B cell (primary cell): ENCODE results near the gene CFHR1. TPM values are rescaled to one million over a fixed set of nuclear protein-coding genes. Genes with fewer than 3 reads are reported as not detected.

Experiments used
- ATAC-seq: fragments of 200-7000 bp; cut with Tn5 transposase; one replicate; pipeline ENCODE4 v1.10.0; 2021; ENCODE audit warnings: low read depth, mild to moderate bottlenecking, moderate number of reproducible peaks, moderate library complexity
- CTCF ChIA-PET: fragments of 350-600 bp; sonication (Branson Sonifier 250); formaldehyde crosslinking; loops from one replicate; lab custom pipeline; 2021; ENCODE audit warnings: antibody characterized with exemption, inconsistent platforms; lab: Charles Lee
- POLR2A ChIA-PET: fragments of 350-600 bp; sonication (Branson Sonifier 250); formaldehyde crosslinking; loops from one replicate; lab custom pipeline; 2021; ENCODE audit warnings: antibody characterized with exemption; lab: Charles Lee
- DNase-seq: peaks from one replicate; pipeline ENCODE4 v3.0.0; 2013
- H2AFZ ChIP-seq: 2 replicates; pipeline ENCODE4 v1.6.1; 2012; ENCODE audit warnings: mild to moderate bottlenecking, low read depth, low read length; ENCODE audit not compliant: insufficient read depth, poor library complexity, severe bottlenecking
- H3K27ac ChIP-seq, 2 donors: 1 replicate in 1 of 2; 2 replicates in 1 of 2; pipeline ENCODE4 v1.5.1; 2012 to 2013; ENCODE audit warnings: low read length in 2 of 2, mild to moderate bottlenecking in 2 of 2, moderate library complexity in 1 of 2
- H3K27me3 ChIP-seq, 4 experiments: fragments of 200-600 bp in 1 of 4; sonication (generic) in 1 of 4; replicated peaks in 1 of 4; 1 replicate in 2 of 4; 2 replicates in 2 of 4; pipeline versions ENCODE4 v1.6.1 to v1.7.0; 2013 to 2016; ENCODE audit warnings: low read length in 3 of 4, mild to moderate bottlenecking in 2 of 4, mixed read lengths in 1 of 4, moderate library complexity in 1 of 4; ENCODE audit not compliant: insufficient read depth in 4 of 4, control insufficient read depth in 3 of 4; ENCODE audit errors: control extremely low read depth in 1 of 4
- H3K36me3 ChIP-seq, 2 experiments: replicated peaks in 1 of 2; 1 replicate in 1 of 2; 2 replicates in 1 of 2; pipeline versions ENCODE4 v1.6.1 to v1.7.1; 2013; ENCODE audit warnings: low read length in 1 of 2; ENCODE audit not compliant: insufficient read depth in 2 of 2, control insufficient read depth in 1 of 2; ENCODE audit errors: control extremely low read depth in 1 of 2, extremely low read depth in 1 of 2
- H3K4me1 ChIP-seq, 2 donors: fragments of 200-600 bp in 1 of 2; sonication (generic) in 1 of 2; 1 replicate in 1 of 2; 2 replicates in 1 of 2; pipeline versions ENCODE4 v1.5.1 to v1.6.1; 2013 to 2017; ENCODE audit warnings: low read length in 2 of 2; ENCODE audit not compliant: control insufficient read depth in 2 of 2, insufficient read depth in 2 of 2
- H3K4me2 ChIP-seq: replicated peaks from 2 replicates; pipeline ENCODE3; 2012; ENCODE audit warnings: mild to moderate bottlenecking, low read depth, low read length; ENCODE audit not compliant: poor library complexity, severe bottlenecking
- H3K4me3 ChIP-seq, 5 experiments: fragments of 200-600 bp in 1 of 5; sonication (generic) in 1 of 5; 1 replicate in 3 of 5; 2 replicates in 2 of 5; pipeline versions ENCODE4 v1.5.1 to v1.7.0; 2011 to 2016; ENCODE audit warnings: low read length in 4 of 5, mild to moderate bottlenecking in 4 of 5, low read depth in 2 of 5, control low read depth in 1 of 5, moderate library complexity in 1 of 5; ENCODE audit not compliant: insufficient read depth in 1 of 5; ENCODE audit errors: control extremely low read depth in 1 of 5, extremely low read depth in 1 of 5
- H3K79me2 ChIP-seq: fragments of 200-600 bp; sonication (generic); one replicate; pipeline ENCODE4 v1.6.0; 2016; ENCODE audit warnings: low read length; ENCODE audit not compliant: control insufficient read depth, insufficient read depth
- H3K9ac ChIP-seq: fragments of 200-600 bp; sonication (generic); 2 replicates; pipeline ENCODE4 v1.6.1; 2017; ENCODE audit warnings: mild to moderate bottlenecking, low read length, moderate library complexity
- H3K9me3 ChIP-seq, 3 donors: one replicate each; pipeline versions ENCODE4 v1.6.1 to v1.7.1; 2013; ENCODE audit warnings: low read length in 2 of 3; ENCODE audit not compliant: control insufficient read depth in 2 of 3, insufficient read depth in 1 of 3; ENCODE audit errors: control extremely low read depth in 1 of 3
- H4K20me1 ChIP-seq: 2 replicates; pipeline ENCODE4 v1.6.0; 2012; ENCODE audit warnings: mild to moderate bottlenecking, low read length; ENCODE audit not compliant: insufficient read depth, control insufficient read depth, poor library complexity, severe bottlenecking
- H3K27ac Mint-ChIP-seq: one replicate; pipeline ENCODE4 v1.8.0; 2021; ENCODE audit warnings: mixed read lengths
- H3K27me3 Mint-ChIP-seq: one replicate; pipeline ENCODE4 v1.8.0; 2021; ENCODE audit warnings: mixed read lengths
- H3K4me1 Mint-ChIP-seq: one replicate; pipeline ENCODE4 v1.8.0; 2021; ENCODE audit warnings: mixed read lengths
- H3K4me3 Mint-ChIP-seq: one replicate; pipeline ENCODE4 v1.8.0; 2021; ENCODE audit warnings: mixed read lengths
- H3K9me3 Mint-ChIP-seq: one replicate; pipeline ENCODE4 v1.8.0; 2022; ENCODE audit warnings: mixed read lengths; ENCODE audit not compliant: insufficient read depth
- CTCF ChIP-seq: fragments of 200-600 bp; IDR thresholded peaks from one replicate; pipeline ENCODE4 v1.8.0; 2022; ENCODE audit warnings: antibody characterized with exemption, mild to moderate bottlenecking
- EZH2 ChIP-seq: IDR thresholded peaks from 2 replicates; pipeline ENCODE4 v1.6.1; 2012; ENCODE audit warnings: borderline replicate concordance, low read depth, mild to moderate bottlenecking, moderate library complexity, low read length; ENCODE audit not compliant: insufficient read depth, poor library complexity, severe bottlenecking
- WGBS: methylation state at CpG from one replicate; pipeline ENCODE4 v1.1.5; 2013; ENCODE audit warnings: missing lambda C conversion rate; ENCODE audit not compliant: insufficient coverage; 5-methylcytosine and 5-hydroxymethylcytosine counted together
- intact Hi-C: fragments of 100-400 bp; cut with micrococcal nuclease; formaldehyde crosslinking; loops from one replicate; pipeline ENCODE4 v1.10.0; 2022
- polyA plus RNA-seq: library from polyadenylated mRNA; depleted of rRNA; stranded (reverse); fragments of >200 nt; gene quantifications from 2 replicates; pipeline ENCODE4 v1.2.3, GENCODE V29; 2012
- total RNA-seq, 2 donors: library from RNA; stranded (reverse); fragments of 120-200 nt in 1 of 2; gene quantifications; 1 replicate in 1 of 2; 2 replicates in 1 of 2; pipeline versions ENCODE4 v1.2.3 to v1.2.4, GENCODE V29; 2013 to 2022

CFHR1 gene
- total and polyA plus RNA-seq, 2 donors (not counting 1 experiment from before 2014, with no cell fraction given): not detected

DNA sequence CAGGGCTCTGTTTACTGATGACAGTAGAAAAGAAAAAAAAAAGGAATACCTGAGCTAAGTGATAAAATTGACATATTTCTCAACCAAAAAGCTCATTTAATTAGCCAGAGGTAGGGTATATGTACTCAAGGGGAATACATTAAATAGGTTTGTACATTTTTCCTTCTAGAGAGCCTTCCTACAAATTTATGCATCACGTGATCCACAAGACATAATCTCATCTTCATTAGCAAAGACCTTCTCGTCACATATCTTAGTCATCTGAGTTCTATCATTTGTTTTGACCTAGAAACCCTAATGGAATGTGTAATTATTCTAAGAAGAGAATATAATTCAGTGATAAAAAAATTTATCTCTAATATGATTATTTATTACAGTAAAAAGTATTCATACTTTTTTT lies 37.7 kb downstream of the CFHR1 start:
- ATAC-seq (no peak), DNase-seq (no peak)
- Histone ChIP-seq H3K9ac (no peak overlapping the region), H3K27ac (no peak overlapping the region), H3K4me2 (no peak overlapping the region), H3K79me2 (no peaks in the 10 kb centered on the region), H3K4me3 (no peak overlapping the region), H3K27me3 (no peaks in the 10 kb centered on the region), H4K20me1 (no peaks in the 10 kb centered on the region), H2AFZ (no peak overlapping the region), H3K4me1 (no peaks in the 10 kb centered on the region), H3K36me3 (no peaks in the 10 kb centered on the region), H3K9me3 (no peaks in the 10 kb centered on the region)
- H3K9me3 Mint-ChIP-seq: peaks cover 3% of the 10 kb centered on the region
- H3K4me3 Mint-ChIP-seq: no peak overlapping the region
- H3K4me1 Mint-ChIP-seq: no peaks in the 10 kb centered on the region
- CTCF ChIA-PET: no interaction called here
- no peaks in the 10 kb centered on the region for H3K27me3 Mint-ChIP-seq
- intact Hi-C loops: no loop called here
- H3K27ac Mint-ChIP-seq: no peak overlapping the region
- POLR2A ChIA-PET: no interaction called here
- TF ChIP-seq CTCF (no peak), EZH2 (no peak)
- WGBS: no CpG with 5 or more reads among the region's 2 CpGs

DNA sequence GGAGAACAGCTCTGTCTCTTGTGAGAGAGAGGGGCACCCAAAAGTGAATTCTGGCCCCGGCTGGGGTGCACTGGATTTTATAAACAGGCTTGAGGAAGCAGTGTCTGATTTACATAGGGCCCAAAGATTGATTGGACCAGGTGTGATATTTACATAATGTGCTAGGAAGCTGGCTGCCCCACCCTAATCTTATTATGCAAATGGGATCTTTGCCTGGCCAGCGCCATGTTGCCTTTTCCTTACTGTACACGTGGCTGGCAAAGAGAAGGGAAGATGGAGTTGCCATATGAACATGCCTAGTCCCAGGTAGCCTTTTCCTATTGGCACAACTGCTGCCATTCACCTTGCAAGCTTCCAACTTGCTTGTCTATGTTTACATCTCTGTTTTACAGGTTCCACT lies 39.3 kb downstream of the CFHR1 start:
- ChIA-PET CTCF (no interaction called here), POLR2A (no interaction called here)
- Histone ChIP-seq H3K27ac (no peak overlapping the region), H3K4me2 (no peak overlapping the region), H3K4me1 (no peaks in the 10 kb centered on the region), H3K9me3 (no peaks in the 10 kb centered on the region), H2AFZ (no peak overlapping the region), H3K36me3 (no peaks in the 10 kb centered on the region), H3K4me3 (no peak overlapping the region), H4K20me1 (no peaks in the 10 kb centered on the region), H3K79me2 (no peaks in the 10 kb centered on the region), H3K9ac (no peak overlapping the region), H3K27me3 (no peaks in the 10 kb centered on the region)
- no peak for DNase-seq
- H3K9me3 Mint-ChIP-seq: peaks cover 9% of the 10 kb centered on the region
- no peak overlapping the region for H3K27ac Mint-ChIP-seq
- H3K4me3 Mint-ChIP-seq: no peak overlapping the region
- H3K27me3 Mint-ChIP-seq: no peaks in the 10 kb centered on the region
- no peak for ATAC-seq
- WGBS: 56% methylated on average over 3 of the region's 3 CpGs
- intact Hi-C loops: no loop called here
- TF ChIP-seq CTCF: no peak
- H3K4me1 Mint-ChIP-seq: no peaks in the 10 kb centered on the region
